OCI-LY7 (cell line): Measurements from ENCODE around the gene POLR3F.

Source experiments
- CTCF ChIP-seq: fragments of 200-600 bp; sonication (generic); conservative IDR thresholded peaks from 2 replicates; pipeline ENCODE4 v1.5.1; 2014; ENCODE audit warnings: mild to moderate bottlenecking, antibody characterized with exemption, low read length, moderate library complexity, mixed read lengths
- EZH2phosphoT487 ChIP-seq: fragments of 200-600 bp; sonication (generic); IDR thresholded peaks from 2 replicates; pipeline ENCODE4 v1.6.1; 2018; ENCODE audit warnings: low read depth, borderline replicate concordance, mild to moderate bottlenecking, mixed run types, antibody characterized with exemption, low read length, moderate library complexity, mixed read lengths

- TF ChIP-seq CTCF (no peak), EZH2phosphoT487 (no peak)
These were observed 36.0 kb upstream of the POLR3F start for GRCh38 chr20:18431206-18431605.
